GM23248 (cell line): Measurements from ENCODE around the gene NUP93. TPM values are rescaled to one million over a fixed set of nuclear protein-coding genes. Genes with fewer than 3 reads are reported as not detected.
A peak's percentile ranks its signal among the peaks of the same experiment; 100 is the strongest.
"Not testable (repeated sequence)": the region's sequence is repeated elsewhere in the genome, so short reads cannot be mapped to it uniquely, and the experiment has no call there.

Experiments used
- DNase-seq: peaks from one replicate; pipeline ENCODE4 v3.0.0-alpha.2; 2015
- H2AFZ ChIP-seq: fragments of 200-600 bp; sonication (generic); 2 replicates; pipeline ENCODE4 v1.6.1; 2016; ENCODE audit warnings: antibody characterized with exemption
- H3F3A ChIP-seq: fragments of 200-600 bp; sonication (generic); 2 replicates; pipeline ENCODE4 v1.6.1; 2016; ENCODE audit warnings: mild to moderate bottlenecking, antibody characterized with exemption, mixed run types; ENCODE audit not compliant: insufficient read depth
- H3K27ac ChIP-seq: fragments of 200-600 bp; sonication (generic); 2 replicates; pipeline ENCODE4 v1.5.1; 2016; ENCODE audit warnings: mild to moderate bottlenecking
- H3K27me3 ChIP-seq: fragments of 200-600 bp; sonication (generic); replicated peaks from 2 replicates; pipeline ENCODE4 v1.6.1; 2016; ENCODE audit warnings: mild to moderate bottlenecking; ENCODE audit not compliant: insufficient read depth
- H3K36me3 ChIP-seq: fragments of 200-600 bp; sonication (generic); 2 replicates; pipeline ENCODE4 v1.6.1; 2016; ENCODE audit warnings: low read depth, mild to moderate bottlenecking
- H3K4me1 ChIP-seq: fragments of 200-600 bp; sonication (generic); 2 replicates; pipeline ENCODE4 v1.6.1; 2016; ENCODE audit warnings: mild to moderate bottlenecking; ENCODE audit not compliant: insufficient read depth
- H3K4me2 ChIP-seq: fragments of 200-600 bp; sonication (generic); one replicate; pipeline ENCODE4 v1.6.1; 2016; ENCODE audit warnings: mild to moderate bottlenecking; ENCODE audit not compliant: unreplicated experiment
- H3K4me3 ChIP-seq: fragments of 200-600 bp; sonication (generic); 2 replicates; pipeline ENCODE4 v1.5.1; 2016; ENCODE audit warnings: mild to moderate bottlenecking
- H3K79me2 ChIP-seq: fragments of 200-600 bp; sonication (generic); 2 replicates; pipeline ENCODE4 v1.6.1; 2016; ENCODE audit warnings: mild to moderate bottlenecking; ENCODE audit not compliant: insufficient read depth
- H3K9ac ChIP-seq: fragments of 200-600 bp; sonication (generic); 2 replicates; pipeline ENCODE4 v1.6.1; 2016; ENCODE audit warnings: mild to moderate bottlenecking
- H3K9me2 ChIP-seq: fragments of 200-600 bp; sonication (generic); 2 replicates; pipeline ENCODE4 v1.6.1; 2016; ENCODE audit warnings: mixed run types, mild to moderate bottlenecking, moderate library complexity; ENCODE audit not compliant: insufficient read depth
- H3K9me3 ChIP-seq: fragments of 200-600 bp; sonication (generic); one replicate; pipeline ENCODE4 v1.6.1; 2017; ENCODE audit warnings: low read depth
- H4K20me1 ChIP-seq: fragments of 200-600 bp; sonication (generic); 2 replicates; pipeline ENCODE4 v1.6.0; 2016; ENCODE audit not compliant: insufficient read depth
- EZH2 ChIP-seq: fragments of 200-600 bp; sonication (generic); IDR thresholded peaks from 2 replicates; pipeline ENCODE4 v1.6.1; 2018; ENCODE audit warnings: antibody characterized with exemption, mild to moderate bottlenecking; ENCODE audit not compliant: insufficient read depth, poor library complexity, severe bottlenecking
- EZH2phosphoT487 ChIP-seq: fragments of 200-600 bp; sonication (generic); IDR thresholded peaks from 2 replicates; pipeline ENCODE4 v1.6.1; 2018; ENCODE audit warnings: antibody characterized with exemption, moderate library complexity, mild to moderate bottlenecking, low read depth; ENCODE audit not compliant: insufficient read depth
- WGBS, 2 experiments: methylation state at CpG; one replicate each; pipeline ENCODE4 v1.1.6; 2015 to 2017; ENCODE audit warnings: low lambda C conversion rate in 2 of 2, low coverage in 1 of 2; ENCODE audit errors: missing lambda C conversion rate in 2 of 2; 5-methylcytosine and 5-hydroxymethylcytosine counted together
- in situ Hi-C: fragments of 300-500 bp; cut with MboI; formaldehyde crosslinking; loops from 2 replicates; pipeline ENCODE4 v1.15.0; 2020
- polyA plus RNA-seq: library from polyadenylated mRNA; unstranded; fragments of >200 nt; fragmentation: Nextera tagmentation; extraction: Ambion mirVana; gene quantifications from 2 replicates; pipeline ENCODE4 v1.2.1, GENCODE V29; 2016
- total RNA-seq: library from RNA; depleted of rRNA; stranded (reverse); fragments of >200 nt; shearing (Covaris generic); gene quantifications from 2 replicates; pipeline ENCODE4 v1.2.3, GENCODE V29; 2014

Gene NUP93
- total and polyA plus RNA-seq, 2 experiments from 2014 or later, result 47.1 to 51.2 TPM

DNA sequence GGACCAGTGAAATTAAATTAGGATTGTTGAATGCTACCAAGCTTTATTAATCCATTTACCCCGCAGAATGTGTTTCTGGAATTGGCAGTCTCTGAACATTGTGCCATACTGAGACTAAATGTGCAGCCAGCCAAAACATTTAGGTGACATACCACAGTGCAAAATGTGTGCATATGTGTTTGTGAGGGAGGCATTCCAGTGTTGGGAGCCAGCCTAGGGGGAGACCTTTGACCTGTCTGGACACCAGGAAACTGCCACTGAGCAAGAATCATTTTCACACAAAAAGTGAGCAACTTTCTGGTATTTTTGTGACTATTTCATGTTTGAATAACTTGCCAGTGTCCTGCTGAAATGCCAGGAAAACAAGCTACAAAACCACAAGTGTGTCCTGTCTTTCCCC, 70.4 kb downstream of the NUP93 start:
- Histone ChIP-seq H3F3A (peaks cover 18% of the 10 kb centered on the region), H3K4me2 (peak overlapping the region; percentile 5), H3K27me3 (no peaks in the 10 kb centered on the region), H3K9me3 (no peaks in the 10 kb centered on the region), H3K4me3 (no peak overlapping the region), H3K4me1 (peaks cover 13% of the 10 kb centered on the region), H3K9ac (no peak overlapping the region), H3K36me3 (0 out of 2 replicates have a peak, but pooled peaks cover 5% of the 10 kb centered on the region), H2AFZ (no peak overlapping the region), H3K27ac (peak overlapping the region; percentile 4; the same call in 1 of the 2 replicates), H3K9me2 (no peaks in the 10 kb centered on the region), H4K20me1 (no peaks in the 10 kb centered on the region), H3K79me2 (no peaks in the 10 kb centered on the region; the same call in 1 of the 2 replicates)
- 90 to 94% methylated on average over 1 of the region's 1 CpG for WGBS, 2 experiments
- peak; percentile 39 for DNase-seq
- TF ChIP-seq EZH2 (no peak), EZH2phosphoT487 (no peak)
- in situ Hi-C loops, result no loop called here

DNA sequence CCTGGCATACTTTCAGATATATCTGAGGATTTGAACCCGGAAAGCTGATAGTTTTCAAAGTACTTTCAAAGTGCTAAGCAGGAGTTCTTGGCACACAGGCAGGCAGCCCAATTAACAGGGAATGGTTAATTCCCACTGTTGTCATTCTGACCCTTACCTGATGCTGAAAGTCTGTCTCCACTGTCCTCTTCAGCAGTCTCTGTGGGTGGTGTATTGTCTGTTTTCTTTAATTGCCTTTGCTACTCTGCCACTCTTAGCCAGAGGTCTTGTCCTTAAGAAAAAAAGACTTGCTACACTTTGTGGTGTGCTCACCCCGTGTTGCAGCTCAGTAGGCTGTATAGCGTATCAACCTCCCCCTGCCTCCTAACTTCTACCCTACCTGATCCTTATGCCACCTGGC, 71.8 kb downstream of the NUP93 start:
- H3F3A ChIP-seq, result peaks cover 18% of the 10 kb centered on the region
- no peak overlapping the region for H2AFZ ChIP-seq
- H3K36me3 ChIP-seq, result 0 out of 2 replicates have a peak, but pooled peaks cover 10% of the 10 kb centered on the region
- H3K4me2 ChIP-seq, result no peak overlapping the region
- H3K4me1 ChIP-seq, result peaks cover 13% of the 10 kb centered on the region
- 82 to 85% methylated on average over 3 of the region's 3 CpGs for WGBS, 2 experiments
- in situ Hi-C loops, result no loop called here
- H3K9me3 ChIP-seq, result no peaks in the 10 kb centered on the region
- H3K4me3 ChIP-seq, result no peak overlapping the region
- no peaks in the 10 kb centered on the region for H3K27me3 ChIP-seq
- no peak overlapping the region for H3K27ac ChIP-seq
- H3K9me2 ChIP-seq, result no peaks in the 10 kb centered on the region
- DNase-seq, result no peak
- TF ChIP-seq EZH2phosphoT487 (no peak), EZH2 (no peak)
- no peaks in the 10 kb centered on the region; the same call in 1 of the 2 replicates for H3K79me2 ChIP-seq
- no peak overlapping the region for H3K9ac ChIP-seq
- no peaks in the 10 kb centered on the region for H4K20me1 ChIP-seq

DNA sequence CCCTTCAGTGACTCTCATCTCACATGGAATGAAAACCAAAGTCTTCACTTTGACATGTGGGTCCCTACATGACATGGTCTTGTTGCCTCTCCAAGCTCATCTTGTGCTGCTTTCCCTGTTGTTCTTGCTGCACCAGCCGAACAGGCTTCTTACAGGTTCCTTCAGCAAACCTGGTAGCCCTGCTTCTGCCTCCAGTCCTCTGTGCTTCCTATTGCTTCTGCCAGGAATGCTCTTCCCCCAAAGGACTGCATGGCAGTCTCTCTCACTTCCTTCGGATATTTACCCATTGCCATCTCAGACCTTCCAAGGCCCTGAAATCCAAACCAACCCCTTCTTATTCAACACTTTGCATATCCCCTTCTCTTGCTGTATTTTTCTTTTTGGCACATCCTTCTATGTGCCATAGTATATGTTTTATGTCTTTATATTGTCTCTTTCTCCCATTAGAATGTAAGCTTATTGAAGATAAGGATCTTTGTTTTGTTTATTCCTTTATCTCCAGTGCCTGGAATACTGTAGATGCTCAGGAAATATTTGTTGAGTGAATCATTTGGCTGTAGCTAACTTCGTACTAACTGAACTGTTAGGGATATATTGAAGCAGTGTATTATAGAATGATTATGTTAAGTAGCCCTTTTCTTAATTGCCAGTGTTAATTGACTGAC, 77.2 kb downstream of the NUP93 start:
- no peak overlapping the region for H3K27ac ChIP-seq
- DNase-seq, result peak; percentile 53
- no peaks in the 10 kb centered on the region for H4K20me1 ChIP-seq
- in situ Hi-C loops, result no loop called here
- 0 out of 2 replicates have a peak, but pooled peaks cover 8% of the 10 kb centered on the region for H3K36me3 ChIP-seq
- no peaks in the 10 kb centered on the region for H3K9me2 ChIP-seq
- no peak overlapping the region for H3K4me3 ChIP-seq
- no peaks in the 10 kb centered on the region for H3K9me3 ChIP-seq
- no peaks in the 10 kb centered on the region for H3K27me3 ChIP-seq
- peaks cover 9% of the 10 kb centered on the region for H3K4me1 ChIP-seq
- no peak overlapping the region for H3K9ac ChIP-seq
- no peak for TF ChIP-seq EZH2phosphoT487
- no peak for TF ChIP-seq EZH2
- H3K4me2 ChIP-seq, result peak overlapping the region; percentile 20
- WGBS, 2 experiments, result 63 to 64% methylated on average over 3 of the region's 3 CpGs
- 0 out of 2 replicates have a peak, but pooled peaks cover 4% of the 10 kb centered on the region for H3F3A ChIP-seq
- H2AFZ ChIP-seq, result no peak overlapping the region
- no peaks in the 10 kb centered on the region for H3K79me2 ChIP-seq

DNA sequence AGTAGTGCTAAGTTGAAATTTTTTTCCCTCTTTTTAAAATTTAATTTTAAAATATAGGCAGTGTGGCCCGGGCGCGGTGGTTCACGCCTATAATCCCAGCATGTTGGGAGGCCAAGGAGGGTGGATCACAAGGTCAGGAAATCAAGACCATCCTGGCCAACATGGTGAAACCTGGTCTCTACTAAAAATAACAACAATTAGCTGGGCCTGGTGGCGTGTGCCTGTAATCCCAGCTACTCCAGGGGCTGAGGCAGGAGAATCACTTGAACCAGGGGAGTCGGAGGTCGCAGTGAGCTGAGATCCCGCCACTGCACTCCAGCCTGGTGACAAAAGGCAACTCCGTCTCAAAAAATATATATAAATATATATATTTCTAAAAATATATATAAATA, 77.7 kb downstream of the NUP93 start:
- H3K9me3 ChIP-seq, H2AFZ ChIP-seq, H3K27me3 ChIP-seq, H4K20me1 ChIP-seq, H3F3A ChIP-seq, H3K79me2 ChIP-seq, H3K27ac ChIP-seq, H3K9me2 ChIP-seq, H3K36me3 ChIP-seq, H3K9ac ChIP-seq, DNase-seq, H3K4me3 ChIP-seq, in situ Hi-C loops: not testable (repeated sequence)
- H3K4me1 ChIP-seq, result peaks cover 12% of the 10 kb centered on the region
- WGBS, 2 experiments, result 98% methylated on average over 9 of the region's 9 CpGs
- peak overlapping the region; percentile 20 for H3K4me2 ChIP-seq
